SKM-1 treated with dmso at 0.1 percent for 144 hours (cell line): ENCODE results near the gene GABBR2.
"Not testable (repeated sequence)": the region's sequence is repeated elsewhere in the genome, so short reads cannot be mapped to it uniquely, and the experiment has no call there.

Source experiments
- DNase-seq: peaks from one replicate; lab custom pipeline; 2025; ENCODE audit not compliant: unreplicated experiment; lab: John Stamatoyannopoulos, UW

Gene GABBR2

DNA sequence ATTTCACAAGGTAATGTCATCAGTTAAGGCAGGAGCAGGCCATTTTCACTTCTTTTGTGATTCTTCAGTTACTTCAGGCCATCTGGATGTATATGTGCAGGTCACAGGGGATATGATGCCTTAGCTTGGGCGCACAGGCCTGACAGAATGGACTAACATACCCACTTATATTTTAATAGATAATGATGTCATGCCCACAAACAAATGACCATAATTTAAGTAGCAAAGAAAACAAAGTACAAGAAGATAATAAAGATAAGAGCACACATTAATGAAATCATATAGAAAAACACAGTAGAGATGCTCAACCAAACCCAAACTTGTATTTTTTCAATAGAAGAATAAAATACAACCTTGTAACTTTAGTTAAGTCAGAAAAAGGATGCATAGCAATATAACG lies 433.6 kb downstream of the GABBR2 start:
- DNase-seq, result no peak

DNA sequence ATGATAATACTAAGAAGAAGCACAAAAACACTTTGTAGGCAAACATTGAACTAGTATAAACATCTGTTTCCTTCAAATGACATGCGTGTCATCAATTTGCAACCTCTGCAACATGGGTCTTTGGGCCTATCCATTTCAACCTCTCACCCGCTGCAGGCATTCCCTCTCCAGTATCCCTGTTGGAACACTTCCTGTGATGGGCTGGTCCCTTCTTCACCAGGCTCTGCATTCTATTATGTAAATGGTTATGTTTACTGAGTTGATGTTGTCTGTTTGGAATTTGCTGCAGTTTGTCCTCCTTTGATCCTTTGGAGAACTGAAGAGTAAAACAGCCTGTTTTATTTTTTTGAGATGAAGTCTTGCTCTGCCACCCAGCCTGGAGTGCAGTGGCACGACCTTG lies 436.7 kb downstream of the GABBR2 start:
- DNase-seq, result no peak

DNA sequence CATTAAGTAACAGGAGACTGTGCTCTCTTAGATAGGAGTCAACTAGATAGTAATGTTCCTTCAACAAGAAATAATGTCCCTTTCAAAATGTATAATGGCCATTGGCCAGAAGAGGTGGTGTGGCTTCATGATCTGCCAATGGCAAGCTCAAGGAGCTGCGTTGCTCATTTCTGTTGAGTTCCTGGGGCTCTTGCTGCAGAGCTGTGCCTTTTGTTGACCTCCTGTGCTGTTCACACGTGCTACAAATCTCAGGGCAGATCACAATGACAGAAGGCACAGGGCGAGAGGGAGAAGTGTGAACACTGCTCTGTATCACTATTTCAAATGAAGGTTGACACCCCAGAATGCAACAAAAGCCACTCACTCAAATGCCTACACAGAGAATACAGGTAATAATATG lies 437.3 kb downstream of the GABBR2 start:
- DNase-seq, result no peak

DNA sequence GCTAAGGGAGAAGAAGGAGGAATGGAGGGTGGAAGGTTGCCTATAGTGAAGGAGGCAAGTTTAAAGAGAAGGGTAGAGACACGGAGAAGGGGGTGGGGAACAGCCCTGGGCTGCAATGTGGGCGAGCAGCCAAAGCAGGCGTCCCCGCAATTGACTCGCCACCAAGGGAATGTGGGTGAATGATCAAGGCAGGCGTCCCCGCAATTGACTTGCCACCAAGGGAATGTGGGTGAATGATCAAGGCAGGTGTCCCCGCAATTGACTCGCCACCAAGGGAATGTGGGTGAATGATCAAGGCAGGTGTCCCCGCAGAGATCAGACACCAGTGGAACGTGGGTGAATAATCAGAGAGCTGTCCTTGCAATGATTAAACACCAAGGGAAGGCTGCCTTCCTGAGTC lies 438.5 kb downstream of the GABBR2 start:
- not testable (repeated sequence) for DNase-seq

DNA sequence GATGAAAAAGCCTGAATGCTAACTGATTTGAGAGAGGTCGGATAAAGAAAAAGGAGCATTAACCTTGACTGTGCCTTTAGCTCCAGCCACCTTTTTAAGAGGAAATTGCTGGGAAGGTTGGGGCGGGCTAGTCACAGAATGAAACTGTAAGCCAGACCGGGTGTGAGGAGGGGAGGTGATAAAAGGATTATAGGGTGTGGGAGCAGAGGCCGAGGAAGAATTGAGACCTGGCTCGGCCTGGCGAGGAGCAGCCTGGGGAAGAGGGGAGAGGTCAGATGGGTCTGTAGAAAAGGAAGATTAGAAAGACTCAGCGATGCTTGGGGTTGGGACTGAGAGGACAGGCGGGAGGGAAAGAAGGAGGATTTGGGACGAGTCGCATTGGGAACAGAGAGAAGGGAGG lies 439.1 kb downstream of the GABBR2 start:
- not testable (repeated sequence) for DNase-seq

DNA sequence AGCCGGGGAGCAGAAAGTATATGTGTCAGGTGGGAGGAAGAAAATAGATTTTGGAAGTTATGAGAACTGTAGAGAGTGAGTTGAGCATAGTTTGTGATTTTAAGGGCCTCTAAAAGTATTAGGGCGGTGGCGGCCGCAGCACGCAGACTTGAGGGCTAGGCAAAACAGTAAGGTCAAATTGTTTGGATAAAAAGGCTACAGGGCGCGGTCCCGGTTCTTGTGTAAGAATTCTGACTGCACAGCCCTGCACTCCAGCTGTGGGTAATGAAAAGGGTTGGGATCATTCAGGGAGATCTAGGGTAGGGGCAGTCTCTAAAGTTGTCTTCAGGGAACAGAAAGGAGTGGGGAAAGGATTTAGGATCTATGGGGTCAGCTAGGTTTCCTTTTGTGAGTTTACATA lies 441.2 kb downstream of the GABBR2 start:
- DNase-seq, result not testable (repeated sequence)

DNA sequence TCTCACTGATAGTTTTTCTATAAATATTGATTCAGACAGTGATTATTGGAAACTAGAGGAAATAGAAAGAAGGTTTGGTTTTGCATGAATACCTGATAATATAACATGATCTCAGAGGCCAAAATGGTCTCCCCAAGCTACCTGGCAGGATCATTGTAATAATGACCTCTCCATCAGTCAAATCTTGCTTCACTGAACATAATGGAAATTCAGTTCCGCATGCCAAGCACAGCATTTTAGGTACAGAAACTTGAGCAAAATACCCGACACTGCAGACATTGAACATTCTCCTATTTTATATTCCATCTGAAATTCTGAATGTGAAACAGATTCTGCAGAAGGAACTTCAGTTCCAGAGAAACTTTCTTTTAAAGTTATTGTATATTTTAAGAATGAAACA lies 444.2 kb downstream of the GABBR2 start:
- DNase-seq, result no peak

DNA sequence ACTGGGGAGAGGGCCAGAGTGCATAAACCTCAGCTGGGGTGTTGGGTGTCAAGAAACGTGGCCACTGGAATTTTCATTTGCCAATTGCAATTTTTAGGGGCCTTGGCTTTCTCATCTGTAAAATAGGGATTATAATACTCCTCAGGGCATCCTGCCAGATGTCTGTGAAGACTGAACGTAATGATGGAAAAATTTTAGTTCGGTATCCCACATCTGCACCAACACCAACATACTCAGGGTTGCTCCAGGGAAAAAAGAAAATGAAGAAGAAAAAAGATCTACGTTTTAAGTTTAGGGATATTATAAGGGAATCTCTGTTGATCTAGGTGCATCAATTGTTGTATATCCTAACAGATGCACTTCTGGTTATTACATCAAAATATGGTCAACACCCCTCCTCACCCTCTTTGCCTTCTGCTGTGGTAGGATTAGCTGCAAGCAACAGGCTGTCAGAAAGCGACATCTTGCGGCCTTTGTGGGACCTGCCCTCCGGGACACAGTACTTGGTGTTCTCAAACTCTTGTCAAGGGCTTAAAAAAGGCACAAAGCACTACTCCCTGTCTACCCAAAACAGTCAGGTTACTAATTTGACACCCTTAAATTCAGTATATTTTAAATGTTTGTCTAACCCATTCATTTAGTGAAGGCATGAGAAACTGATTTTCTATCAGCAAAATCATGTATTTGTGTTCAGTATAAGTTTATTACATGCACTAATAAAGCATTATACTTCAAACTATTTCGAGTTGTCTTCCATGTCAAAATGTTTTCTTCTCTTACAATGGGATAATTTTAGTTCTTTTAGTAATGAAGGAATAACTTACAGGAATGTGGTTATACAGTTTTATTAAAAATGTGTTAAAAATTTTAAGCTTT lies 445.0 kb downstream of the GABBR2 start:
- DNase-seq, result peak; percentile 22

DNA sequence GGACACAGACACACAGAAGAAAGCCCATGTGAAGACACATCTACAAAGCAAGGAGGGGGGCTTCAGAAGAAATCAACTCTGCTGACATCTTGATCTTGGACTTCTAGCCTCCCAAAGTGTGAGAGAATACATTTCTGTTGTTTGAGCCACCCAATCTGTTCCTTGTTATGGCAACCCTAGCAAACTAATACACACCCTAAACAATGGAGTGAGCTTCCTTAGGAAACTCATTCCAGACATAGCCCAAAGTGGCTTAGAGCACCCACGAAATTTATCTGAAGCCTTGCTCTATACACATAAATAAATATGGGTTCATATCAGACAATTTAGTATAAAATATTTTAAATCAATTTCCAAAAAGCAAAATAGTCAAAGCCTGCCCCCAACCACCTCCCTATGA lies 445.7 kb downstream of the GABBR2 start:
- DNase-seq, result no peak

DNA sequence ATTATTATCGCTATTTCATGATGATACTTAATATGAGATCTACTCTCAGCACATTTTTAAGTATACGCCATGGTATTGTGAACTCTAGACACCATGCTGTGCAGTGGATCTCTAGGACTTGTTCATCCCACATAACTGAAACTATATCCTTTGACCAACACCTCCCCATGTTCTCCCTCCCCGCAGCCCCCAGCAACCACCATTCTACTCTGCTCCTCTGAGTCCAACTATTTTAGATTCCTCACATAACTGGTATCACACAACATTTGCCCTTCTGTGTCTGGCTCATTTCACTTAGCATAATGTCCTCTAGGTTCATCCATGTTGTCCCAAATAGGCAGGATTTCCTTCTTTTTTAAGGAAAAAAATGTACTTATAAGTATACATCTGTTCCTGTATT lies 446.7 kb downstream of the GABBR2 start:
- DNase-seq, result no peak

DNA sequence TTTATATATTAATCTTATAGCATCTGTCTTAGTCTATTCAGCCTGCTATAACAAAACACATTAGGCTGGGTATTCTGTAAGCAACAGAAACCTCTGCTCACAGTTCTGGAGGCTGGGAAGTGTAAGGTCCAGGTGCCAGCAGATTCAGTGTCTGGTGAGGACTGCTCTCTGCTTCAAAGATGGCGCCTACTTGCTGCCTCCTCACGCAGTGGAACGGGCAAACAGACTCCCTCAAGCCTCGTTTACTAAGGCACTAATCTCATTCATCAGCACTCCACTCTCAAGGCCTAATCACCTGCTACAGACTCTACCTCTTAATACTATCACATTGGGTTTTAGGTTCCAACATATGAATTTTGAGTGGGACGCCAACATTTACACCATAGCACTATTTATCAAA lies 448.1 kb downstream of the GABBR2 start:
- no peak for DNase-seq

DNA sequence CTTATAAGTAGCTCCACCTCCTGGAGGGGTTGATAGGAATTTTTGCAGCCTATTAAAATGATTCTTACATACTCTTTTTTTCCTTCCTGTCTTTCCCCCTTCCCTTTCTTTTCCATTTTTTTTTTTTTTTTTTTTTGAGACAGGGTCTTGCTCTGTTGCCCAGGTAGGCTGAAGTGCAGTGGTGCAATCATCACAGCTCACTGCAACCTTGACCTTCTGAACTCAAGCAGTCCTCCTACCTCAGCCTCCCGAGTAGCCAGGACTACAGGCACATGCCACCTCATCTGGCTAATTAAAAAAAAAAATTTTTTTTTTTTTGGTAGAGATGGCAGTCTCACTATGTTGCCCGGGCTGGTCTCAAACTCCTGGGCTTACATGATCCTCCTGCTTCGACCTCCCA lies 448.9 kb downstream of the GABBR2 start:
- no peak for DNase-seq

DNA sequence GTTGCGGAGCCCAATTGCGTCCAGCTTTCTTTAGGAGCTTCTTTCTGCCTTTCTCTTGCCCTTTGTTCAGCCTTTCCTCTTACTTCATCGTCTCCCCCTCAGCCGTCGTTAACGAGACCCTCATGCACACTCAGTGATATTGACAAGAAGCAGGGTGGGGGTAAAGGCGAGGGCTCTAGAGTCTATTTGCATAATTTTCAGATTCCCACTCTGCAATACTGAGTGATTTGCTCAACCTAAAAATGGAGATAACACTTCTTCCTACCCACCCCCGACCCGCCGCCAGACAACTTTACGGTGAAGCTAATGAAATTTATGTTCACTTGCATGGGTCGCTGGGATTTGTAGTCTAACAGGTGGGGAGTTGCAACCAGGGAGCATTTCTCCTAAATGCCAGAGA lies 452.0 kb downstream of the GABBR2 start:
- no peak for DNase-seq

DNA sequence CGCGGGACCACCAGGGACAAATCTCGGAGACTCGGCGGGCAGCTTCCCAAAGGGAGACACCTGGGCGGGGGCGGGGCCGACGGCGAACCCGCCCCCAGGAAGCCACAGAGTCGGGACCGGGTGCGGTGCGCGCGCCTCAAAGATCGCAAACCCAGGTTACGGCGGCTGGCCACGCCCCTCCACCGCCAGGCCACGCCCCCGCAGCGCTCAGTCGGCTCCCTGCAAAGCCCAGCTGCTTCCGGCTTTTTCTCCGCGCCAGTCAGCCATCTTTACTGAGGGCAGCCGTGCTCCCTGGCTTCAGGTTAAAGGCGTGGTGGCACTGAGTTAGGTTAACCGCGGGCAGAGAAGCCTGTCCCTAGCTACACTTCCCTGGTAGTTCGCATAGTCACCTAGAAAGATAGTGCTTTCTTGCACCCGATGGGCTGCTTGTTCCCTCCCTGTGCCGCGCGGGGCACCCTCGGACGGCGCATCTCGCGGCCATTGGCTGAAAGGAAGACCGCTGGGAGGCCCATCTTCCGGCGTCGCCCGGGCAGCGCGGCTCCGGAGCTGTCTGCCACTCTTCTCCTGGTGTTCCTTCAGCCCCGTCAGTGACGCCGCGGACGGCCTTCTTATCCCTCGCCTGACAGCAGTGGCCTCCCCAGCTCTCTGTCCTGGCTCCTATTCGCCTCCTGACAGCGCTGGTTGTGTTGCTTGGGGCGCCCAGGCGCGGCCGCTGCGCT lies 453.0 kb downstream of the GABBR2 start, which contains the start of gene TBC1D2:
Gene TBC1D2, minus strand, starts transcription at position 72 of the 719 bp plus-strand sequence. CDS start 108 bp downstream, outside the sequence.
- DNase-seq, result peak; percentile 82

DNA sequence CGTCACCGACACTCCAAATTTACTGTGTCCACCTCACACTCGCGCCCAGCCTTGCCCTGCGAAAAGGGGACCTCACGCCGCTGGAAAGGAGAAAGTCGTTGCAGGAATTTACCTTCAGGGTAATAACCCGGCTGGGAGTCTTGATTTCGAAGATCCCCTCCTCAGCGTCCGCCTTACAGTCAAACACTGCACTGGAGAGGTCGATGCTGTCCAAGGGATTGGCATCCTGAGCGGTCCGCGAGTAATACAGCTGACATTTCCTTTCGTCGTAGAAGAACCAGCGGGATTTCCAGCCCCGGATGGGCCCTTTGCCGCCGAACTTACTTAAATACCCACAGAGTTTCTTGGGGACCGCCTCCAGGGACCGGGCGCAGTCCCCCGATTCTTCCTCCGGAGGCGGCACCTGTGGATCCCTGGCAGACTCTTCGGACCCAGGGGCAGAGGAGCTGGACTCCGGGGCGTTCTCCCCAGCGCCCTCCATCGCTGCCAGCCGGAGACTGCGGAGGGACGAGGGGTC lies 453.6 kb downstream of the GABBR2 start:
- no peak for DNase-seq

DNA sequence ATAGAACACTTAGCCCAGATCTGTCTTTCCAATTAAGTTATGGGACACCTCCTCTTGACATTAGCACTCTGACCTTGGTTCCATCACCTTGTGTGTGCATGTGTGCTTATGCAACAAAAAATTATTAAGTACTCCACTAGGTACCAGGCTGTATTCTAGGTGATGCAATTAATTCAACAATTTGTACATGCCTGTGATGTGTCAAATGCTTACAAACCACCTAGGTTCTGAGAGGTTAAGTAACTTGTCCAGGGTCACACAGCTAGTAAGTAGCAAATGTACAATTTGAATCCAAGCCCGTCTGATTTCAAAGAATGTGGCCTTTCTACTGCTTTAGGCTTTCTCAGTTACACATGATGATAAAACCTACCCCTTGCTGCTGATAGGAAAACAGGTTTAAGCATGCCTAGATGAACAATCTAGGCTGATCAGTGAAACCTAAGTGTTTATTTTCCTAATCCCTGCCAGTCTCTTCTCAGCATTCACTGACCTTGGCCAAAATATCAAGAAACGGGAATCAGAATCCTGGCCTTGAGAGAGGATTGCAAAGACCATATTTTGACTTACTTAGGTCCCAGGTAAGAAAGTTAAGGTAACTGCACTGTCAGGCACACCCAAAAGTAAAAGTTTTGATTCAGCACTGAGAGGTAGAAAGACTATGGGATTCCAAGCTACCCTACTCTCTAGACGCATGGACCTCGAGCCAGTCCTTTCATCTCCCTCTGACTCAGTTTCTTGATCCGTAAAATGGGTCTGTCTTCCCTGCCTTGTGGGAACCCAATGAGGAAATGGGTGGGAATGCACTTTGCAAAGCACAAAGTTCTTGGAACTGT lies 454.3 kb downstream of the GABBR2 start:
- no peak for DNase-seq

DNA sequence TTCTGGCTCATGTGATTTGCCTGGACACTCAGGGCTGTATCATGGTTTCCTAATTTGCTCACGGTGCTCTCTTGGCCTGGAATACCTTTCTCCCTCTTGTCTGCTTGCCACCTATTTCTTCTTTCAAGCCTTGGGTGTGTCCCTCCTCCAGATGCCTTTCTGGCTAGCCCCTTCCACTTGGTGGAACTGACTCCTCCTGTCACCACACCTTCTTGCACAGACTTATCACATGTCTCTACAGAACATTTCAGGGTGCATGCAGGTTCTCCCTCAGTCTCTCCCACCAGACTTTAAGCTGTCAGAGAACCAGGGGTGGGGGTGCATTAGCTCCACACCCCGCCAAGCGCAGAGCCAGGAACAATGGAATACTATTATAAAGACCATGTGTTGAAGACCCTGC lies 455.2 kb downstream of the GABBR2 start:
- DNase-seq, result no peak

DNA sequence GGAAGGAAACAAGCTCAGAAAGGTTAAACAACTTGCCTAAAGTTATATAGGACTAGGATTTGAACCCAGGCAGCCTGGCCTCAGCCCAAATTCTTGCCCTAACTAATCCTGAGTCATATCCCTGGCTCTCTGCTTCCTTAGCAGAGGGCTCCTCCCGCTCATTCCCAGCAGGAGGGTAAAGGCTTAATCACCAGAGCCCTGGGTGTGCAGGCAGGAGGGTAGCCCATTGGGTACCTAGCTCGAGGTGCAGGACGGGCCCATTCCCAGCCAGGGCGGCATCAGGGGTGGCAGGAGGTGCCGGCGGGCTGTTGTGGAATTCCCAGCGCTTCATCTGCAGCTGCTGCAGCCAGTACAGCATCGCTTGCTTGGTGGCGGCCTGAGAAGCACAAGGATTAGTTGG lies 457.2 kb downstream of the GABBR2 start:
- no peak for DNase-seq

DNA sequence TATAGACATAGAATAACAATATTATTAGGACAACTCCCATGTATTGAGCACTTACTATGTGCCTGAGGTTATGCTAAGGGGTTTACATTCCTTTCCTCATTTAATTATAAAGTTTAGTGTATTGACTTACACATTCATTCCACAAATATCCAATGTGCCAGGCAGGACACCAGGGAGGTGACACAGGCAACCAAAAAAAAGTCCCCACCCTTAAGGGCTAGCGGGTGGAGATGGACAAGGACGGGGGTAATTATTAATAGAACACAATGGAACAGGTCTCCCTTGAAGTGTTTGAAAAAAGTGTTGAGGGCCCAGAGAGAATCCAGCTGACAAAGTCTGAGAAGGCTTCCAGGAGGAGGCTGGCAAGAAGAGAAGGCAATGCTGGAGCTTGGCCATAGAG lies 459.0 kb downstream of the GABBR2 start:
- no peak for DNase-seq

DNA sequence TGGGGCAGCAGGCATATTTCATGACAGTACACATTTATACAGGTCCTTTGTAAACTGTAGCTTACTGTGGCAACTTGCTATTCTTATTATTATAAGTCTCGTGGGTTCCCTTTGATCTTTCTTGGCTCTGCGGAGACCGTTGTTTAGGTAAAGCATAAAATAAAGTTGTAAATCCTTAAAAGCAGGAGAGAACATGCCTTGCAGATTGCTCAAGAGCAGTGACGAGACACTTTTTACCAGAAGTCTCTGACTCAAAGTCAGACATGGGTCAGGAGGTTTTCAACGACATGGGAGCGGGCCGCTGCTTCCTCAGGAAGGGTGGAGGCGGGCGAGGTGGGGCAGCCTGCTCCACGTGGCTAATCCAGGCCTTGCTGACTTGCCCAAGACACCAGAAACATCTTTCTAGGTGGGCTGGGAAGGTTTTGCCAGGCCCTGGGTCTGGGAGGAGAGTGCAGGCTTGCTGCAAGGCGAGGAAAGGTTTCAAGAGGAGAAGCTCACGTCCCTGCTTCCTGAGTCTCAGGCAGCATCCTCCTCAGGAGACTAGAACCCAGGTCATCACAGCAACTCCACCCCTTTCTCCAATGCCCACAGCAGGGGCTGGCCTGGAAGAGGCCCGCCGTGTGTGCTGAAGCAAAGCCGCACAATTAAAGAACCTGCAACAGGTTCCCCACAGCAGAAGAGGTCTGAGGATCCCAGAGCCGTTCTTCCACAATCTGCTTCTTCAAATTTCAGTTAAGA lies 459.8 kb downstream of the GABBR2 start:
- DNase-seq, result peak; percentile 46
